HG03457 (cell line): ENCODE measurements around the gene UBE2H.
"Not testable (repeated sequence)": the region's sequence is repeated elsewhere in the genome, so short reads cannot be mapped to it uniquely, and the experiment has no call there.

Source experiments
- ATAC-seq: cut with Tn5 transposase; IDR thresholded peaks from one replicate; pipeline ENCODE4 v1.9.1; 2021; ENCODE audit warnings: moderate number of reproducible peaks; ENCODE audit not compliant: unreplicated experiment

UBE2H gene

DNA sequence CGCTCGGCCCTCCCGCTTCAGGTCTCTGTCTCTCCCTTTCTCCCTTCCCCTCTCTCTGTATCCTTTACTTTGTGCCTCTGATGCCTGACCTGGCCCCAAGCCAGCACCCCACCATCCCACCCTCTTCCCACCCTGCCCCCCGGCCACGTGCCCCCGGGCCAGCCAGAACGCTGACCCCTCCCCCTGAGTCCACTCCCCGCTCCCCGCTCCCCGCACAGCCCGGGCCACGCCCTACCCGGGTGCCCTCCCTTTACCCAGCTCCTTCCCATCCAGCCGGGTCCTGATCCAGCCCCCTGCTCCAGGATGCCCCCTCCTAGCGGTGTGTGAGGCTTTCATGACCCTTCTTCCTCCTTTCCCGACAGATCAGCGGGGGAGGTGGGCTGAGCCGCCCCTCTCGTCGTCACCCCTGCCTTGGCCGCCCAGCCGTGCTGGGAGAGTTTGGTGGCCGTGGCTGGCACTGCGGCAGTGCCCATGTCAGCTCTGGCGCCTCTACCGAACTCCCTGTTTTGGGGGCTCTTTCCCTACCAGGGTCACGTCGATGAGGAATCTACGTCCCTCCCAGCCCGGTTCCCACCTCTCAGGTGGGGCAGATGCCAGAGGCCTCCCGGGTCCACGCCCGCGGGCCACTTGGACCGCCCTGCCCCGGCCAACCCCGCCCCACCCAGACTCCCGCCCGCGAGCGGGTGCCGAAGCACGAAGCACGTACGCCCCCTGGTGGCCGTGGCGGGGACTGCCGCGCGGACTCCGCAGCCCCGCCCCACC lies 127.4 kb downstream of the UBE2H start:
- peak; percentile 51 for ATAC-seq

DNA sequence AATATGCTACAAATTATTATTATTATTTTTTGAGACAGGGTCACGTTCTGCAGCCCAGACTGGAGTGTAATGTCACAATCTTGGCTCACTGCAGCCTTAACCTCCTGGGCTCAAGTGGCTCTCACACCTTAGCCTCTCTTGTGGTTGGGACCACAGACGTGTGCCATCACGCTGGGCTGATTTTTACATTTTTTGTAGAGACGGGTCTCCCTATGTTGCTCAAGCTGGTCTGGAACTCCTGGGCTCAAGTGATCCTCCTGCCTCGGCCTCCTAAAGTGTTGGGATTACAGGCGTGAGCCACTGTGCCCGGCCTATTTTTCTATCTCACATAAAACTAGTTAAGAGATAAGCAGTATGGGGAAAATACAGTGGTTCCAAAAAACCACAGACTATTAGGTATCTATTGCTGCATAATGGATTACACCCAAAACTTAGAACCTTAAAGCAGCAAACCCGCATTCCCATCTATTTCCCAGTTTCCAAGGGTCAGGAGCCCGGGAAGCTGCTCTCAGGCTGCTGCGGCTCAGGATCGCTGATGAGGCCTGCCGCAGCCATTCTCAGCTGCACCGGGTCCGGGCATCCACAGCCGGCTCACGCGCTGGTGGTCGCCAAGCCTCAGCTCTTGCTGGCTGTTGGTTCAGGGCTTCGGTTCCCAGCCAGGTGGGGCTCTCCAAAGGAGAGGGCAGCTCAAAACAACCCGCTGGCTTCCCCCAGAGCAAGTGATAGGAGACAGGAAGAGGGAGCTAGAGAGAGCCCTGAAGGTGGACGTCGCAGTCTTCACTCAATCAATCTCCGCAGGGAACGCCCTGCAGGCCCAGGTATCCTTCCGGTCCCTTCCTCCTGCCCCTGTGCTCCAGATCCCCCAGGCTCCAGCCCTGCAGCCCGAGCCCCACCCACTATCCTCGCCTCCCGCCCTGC lies 128.2 kb downstream of the UBE2H start:
- ATAC-seq, result peak; percentile 23

DNA sequence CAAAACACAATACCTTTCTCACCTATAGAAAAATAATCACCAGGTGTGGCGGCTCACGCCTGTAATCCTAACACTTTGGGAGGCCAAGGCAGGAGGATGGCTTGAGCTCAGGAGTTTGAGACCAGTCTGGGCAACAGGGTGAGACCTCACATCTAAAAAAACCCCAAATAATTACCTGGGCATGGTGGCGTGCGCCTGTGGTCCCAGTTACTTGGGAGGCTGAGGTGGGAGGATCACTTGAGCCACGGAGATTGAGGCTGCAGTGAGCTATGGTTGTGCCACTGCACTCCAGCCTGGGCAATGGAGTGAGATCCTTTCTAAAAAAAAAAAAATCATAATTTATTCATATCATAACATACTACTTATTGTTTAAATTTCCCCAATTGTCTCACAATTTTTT lies 129.6 kb downstream of the UBE2H start:
- ATAC-seq, result not testable (repeated sequence)

DNA sequence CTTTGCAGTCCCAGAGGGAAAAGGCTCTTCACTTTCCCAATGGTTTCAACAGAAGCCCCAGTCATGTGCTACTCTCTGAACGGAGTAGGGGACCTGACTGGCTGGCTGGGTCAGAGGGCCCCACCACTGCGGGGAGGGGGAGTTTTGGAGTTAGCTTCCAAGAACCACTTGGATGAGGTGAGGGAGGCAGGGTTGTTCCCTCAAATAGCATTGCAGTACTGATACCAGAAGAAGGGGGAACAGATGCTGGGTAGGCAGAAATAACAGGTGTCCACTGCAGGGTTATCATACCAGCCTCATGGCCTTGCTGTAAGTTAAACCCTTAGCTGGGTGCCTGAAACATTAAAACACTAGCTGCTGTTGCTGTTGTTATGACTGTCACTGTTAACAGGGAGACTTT lies 131.3 kb downstream of the UBE2H start:
- ATAC-seq, result no peak

DNA sequence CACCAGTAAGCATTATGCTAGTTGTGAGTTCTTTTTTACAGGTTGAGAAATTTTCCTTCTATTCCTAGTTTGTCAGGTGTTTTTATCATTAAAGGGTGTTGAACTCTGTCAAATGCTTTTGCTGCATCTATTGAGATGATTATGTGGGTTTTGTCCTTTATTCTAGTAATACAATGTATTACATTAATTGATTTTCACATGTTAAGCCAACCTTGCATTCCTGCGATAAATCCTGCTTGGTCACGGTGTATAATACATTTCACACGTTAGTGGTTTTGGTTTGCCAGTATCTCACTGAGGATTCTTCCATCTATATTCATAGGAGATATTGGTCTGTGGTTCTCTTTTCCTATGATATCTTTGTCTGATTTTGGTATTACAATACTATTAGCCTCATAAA lies 136.0 kb downstream of the UBE2H start:
- ATAC-seq, result no peak

DNA sequence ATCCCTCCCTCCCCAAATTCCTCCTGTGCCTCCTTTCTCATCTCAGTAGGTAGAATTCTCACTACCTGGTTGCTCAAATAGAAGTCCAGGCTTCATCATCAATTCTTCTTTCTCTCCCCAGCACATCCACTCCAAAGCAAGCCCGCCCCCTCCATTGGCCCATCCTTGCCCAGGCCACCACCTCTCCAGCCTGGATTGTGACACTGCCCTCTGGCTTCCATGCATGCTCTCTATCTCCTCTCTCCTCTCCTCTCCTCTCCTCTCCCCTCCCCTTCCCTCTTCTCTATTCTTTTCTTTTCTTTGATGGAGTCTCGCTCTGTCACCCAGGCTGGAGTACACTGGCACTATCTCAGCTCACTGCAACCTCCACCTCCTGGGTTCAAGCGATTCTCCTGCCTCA lies 144.9 kb downstream of the UBE2H start:
- ATAC-seq, result no peak

DNA sequence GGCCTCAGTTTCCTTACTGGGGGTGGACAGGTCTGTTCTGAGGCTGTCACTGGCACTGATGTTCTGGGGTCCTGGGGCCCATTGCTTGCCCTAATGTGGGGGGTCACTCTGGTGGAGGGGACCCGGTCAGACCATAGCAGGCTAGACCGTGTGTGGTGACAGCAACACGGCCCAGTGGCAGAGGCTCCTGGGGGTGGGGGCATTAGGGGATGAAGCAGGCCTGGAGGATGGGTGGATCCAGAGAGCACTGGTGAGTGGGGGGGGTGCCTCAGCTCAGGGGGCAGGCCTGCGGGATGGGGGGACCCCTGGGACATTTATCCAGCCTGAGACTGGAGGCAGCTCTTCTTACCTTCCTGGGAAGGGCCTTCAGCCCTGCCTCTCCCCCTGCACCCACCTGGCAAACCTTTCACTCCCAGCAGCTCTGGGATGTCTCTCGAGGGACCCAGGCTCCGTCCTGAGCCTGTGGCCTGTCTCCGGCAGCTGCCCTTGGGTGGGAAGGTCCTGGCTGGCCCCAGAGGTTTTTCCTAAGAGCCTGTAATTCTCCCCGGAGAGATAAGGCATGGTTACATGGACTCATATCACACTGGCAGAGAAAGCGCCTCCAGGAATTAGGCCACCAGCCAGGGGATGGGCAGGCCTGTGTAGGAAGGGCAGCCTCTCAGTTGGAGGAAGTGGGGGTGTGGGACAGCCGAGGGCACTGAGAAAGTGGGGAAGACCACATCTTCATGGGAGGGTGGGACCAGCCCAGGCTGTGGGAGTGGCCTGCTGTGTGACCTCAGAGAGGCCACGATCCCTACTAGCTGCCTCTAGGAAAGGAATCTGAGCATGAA lies 147.7 kb downstream of the UBE2H start:
- ATAC-seq, result no peak

DNA sequence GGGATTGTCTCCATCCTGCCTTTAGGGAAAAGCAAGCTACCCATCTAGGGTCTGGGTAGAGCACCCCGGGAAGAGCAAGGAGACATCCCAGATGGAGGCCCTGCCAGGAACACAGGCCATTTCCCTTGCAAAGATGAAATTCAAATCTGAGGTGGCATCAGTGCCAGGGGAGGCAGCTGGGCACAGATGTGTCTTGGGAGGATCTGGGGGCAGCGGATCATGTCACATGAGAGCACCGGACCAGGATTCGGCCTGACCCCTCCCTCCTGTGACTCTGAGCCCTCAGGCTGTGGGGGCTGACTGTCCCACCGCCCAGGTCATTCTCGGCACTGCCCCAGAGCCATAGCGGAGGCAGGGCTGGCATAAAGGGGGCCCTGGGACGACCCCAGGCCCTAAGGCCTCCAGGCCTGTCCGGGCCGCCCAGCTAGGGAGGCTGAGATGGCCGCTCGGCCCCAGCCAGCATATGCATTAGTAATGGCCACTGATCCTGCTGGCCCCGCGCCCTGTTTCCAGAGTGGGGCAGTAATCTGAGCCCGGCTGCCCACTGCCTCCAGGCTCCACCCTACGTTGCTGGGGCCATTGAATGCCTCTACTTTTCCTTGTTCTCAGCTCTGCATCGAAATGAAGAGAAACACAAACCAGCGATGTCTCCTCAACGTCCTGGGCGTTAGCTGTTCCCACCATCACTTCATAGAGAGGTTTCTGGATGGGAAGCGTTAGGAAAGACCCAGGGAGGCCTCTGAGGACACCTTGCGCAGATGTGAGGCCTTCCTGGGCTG lies 148.5 kb downstream of the UBE2H start:
- no peak for ATAC-seq

DNA sequence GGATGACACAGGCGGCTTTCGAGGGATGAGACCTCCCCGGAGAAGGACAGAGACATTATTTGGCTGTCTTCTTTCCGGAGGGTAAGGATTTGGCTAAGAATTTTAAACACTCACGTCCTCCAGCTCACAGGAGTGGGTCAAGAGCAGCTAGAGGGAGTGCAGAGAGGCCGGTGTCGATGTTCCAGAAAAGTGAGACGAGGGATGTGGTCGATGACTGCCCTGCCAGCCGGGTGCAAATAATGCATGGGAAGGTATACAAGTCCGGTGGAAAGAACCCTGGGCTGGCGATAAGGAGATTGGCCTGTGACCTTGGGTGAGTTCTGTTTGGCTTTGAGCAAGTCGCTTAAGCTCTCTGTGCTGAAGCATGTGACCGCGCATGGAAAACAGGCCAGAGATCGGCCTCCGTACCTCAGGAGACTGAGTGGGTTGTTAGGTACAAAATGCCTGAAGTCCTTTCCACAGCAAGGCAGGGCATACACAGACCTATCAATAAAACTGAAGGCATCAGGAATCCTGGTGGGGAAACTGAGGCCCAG lies 149.1 kb downstream of the UBE2H start:
- ATAC-seq, result no peak

DNA sequence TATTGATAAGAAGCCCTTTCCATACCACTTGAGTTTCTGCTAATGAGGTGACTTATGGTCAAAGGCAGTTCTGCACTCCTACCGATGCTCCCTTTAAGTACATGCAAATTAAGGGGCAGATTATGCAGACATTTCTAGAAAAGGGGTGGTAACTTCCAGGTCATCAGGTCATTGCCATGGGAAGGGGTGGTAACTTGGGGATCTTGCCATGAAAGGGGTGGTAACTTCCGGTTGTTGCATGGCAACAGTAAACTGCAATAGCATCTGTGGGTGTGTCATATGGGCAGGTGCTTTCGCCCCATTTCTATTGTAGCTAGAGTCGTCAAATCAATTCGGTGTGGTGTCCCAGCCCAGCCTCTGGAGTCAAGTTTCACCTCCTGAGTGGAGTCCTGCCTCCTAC lies 150.9 kb downstream of the UBE2H start:
- ATAC-seq, result no peak

DNA sequence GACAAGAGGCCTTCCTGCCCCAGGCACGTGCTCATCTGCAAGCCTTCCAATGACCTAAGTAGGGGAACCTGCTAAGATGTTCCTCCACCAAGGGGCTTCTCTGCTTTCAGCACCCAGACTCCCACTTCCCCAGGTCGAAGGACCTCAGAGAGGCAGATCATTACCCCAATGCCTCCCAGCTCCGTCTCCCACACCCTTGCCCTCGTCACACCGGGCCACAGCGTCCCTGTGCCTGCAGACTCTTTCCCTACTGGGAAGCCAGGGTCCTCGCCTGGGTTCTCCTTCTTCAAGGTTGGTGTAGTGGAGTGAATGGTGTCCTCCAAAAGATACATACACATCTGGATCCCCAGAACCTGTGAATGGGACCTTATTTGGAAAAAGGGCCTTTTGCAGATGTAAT lies 151.9 kb downstream of the UBE2H start:
- no peak for ATAC-seq

DNA sequence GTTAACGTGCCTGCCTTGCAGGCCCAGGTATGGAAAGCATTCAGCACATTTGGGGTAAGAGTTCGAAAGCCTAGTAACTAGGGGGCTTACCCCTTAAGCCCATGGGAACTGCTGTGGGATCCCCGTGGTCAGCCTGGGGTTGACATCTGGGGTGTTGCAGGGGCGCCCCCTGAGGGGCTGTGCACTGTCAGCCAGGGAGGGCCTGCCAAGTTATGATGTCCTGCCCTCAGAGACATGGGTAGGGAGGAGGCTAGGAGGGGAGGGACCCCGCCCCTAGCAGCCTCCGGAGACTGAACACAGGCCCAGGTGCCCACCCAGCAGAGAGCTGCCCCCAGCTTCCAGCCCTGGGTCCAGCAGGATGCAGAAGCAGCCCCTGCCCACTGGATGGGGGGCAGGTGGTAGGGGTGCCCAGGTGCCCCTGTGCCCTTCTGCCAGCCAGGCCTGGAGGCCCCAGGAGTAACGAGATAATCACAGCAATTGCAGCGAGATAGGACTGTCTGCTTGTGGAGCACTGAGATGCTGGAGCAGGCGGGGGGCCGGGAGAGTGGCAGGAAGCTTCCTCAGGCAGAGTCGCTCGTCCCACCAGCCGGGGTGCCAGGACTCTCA lies 153.3 kb downstream of the UBE2H start:
- ATAC-seq, result no peak

DNA sequence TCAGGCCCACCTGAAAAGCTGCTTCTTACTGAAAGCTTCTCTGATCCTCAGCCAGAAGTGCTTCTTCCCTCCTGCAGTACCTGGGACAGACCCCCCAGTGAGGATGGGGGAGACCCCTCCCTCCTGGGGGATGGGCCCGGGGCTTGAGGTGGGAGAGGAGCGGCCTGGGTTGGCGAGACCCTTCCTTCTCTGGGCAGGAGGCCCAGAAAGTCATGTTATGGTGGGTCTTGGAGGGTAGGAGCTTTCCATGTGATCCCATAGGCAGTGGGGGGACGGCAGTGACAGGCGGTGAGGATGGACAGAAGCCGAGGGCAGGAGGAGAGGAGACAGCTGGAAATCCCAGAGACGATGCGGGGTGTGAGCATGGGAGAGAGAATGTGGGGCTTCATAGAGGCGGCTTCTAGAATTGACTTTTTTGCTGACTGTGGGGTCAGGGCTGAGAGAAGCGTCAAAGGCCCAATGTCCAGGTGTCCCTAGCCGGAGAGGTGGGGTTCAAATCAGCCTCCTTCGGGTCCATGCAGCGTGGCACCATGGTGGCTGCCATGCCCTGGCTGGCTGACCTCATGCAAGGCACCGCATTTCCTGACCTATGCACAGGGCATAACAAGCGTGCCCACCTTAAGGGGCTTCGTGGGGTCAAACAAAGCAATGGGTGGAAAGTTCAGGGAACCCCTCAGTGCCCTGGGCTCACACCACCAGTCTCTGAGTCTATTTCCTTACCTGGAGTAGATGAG lies 154.0 kb downstream of the UBE2H start:
- no peak for ATAC-seq

DNA sequence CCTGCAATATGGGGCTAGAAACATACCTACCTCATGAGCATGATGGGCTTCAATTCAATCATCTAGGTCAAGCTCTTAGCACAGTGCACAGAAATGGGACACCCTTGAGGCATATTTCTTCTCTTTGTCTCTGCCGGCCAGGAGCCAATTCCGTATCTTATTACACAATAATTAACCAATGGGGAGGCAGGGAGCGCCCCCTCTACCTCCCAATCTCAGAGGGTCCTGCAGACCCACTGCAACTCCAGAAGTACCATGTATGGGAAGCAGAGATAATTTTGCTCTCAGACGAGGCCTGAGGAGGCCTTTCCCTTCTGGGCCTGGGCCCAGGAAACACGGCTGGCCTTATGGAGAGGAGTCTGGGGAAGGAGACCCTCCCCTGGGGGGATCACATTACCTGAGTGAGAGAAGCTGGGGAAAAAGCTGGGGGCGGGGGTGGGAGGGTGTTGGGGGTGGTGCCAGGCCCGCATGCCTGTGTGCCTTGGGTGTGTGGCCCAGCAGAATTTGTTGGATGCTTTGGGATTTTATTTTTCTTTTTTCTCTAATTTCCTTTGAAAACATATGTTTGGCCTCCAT lies 155.5 kb downstream of the UBE2H start:
- no peak for ATAC-seq

DNA sequence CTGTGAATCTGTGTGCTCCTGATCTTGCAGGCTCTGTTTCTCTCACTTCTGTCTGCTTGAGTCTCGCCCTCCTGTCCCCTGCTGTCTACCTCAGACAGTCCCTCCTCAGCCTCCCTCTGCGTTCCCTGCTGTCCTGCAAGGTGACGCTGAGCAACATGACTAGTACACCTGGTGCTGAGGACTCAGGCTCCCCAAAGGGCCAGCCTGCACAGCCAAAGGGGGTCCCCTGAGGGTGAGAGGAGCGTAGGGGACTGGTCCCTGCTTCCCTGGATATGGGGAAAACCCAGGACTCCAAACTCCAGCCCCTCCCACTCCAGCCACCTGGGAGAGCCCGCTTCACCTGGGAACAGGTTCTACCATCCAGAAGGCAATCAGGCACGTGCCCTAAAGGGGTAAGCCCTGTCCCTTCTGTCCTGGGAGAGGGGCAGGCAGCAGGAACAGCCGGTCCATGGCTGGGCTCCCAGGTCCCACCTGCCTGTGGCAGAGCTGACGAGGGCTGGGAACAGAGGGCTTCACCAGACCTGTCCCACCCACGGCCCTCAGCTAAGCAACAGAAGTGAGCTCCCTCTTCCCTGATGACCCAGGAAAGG lies 156.5 kb downstream of the UBE2H start:
- no peak for ATAC-seq

DNA sequence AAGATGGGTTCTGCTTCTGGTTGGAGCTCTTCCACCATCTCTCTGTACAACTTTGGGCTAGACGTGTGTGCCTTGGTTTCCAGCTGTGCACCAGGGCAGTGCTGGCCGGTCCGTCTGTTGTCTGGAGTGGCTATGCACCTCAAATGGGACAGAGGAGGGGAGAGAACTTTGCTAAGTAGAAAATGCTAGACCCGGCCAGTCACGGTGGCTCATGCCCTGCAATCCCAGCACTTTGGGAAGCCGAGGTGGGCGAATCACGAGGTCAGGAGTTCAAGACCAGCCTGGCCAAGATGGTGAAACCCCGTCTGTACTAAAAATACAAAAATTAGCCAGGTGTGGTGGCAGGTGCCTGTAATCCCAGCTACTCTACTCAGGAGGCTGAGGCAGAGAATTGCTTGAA lies 158.3 kb downstream of the UBE2H start:
- ATAC-seq, result not testable (repeated sequence)

DNA sequence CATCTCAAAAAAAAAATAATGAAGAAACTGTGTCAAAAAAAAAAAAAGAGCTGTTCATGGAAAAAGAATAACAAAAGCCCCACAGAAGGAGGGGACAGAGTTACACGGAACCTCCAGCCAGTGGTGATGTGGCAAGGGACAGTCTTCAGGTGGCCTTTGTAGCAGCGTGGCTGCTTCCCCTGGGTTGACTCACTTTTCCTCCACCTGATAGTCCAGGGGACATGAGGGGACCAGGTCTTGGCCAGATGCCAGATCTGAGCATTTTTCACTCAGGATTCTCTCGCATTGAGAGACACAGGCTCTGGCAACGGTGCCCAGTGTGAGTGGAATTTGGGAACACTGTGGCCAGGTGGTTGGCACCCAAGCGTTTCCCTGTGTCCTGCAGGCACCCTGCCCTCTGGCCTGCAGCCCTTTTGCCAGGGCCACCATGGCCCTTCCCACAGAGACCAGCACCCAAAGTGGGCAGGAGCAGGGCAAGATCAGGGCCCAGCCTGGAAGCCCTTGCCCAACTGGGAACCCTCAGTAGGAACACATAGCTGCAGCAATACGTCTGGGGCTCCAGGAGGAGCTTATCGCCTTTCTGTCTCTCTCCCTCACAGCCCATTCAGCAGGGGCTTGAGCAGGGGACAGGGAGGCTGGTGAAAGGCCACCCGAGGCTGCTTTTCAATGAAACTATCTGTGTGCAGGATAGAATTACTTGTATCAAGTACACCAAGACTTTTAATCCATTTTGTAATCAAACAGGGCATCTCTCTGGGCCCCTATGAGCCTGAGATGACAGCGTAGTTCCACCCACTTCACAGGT lies 159.1 kb downstream of the UBE2H start:
- ATAC-seq, result no peak

DNA sequence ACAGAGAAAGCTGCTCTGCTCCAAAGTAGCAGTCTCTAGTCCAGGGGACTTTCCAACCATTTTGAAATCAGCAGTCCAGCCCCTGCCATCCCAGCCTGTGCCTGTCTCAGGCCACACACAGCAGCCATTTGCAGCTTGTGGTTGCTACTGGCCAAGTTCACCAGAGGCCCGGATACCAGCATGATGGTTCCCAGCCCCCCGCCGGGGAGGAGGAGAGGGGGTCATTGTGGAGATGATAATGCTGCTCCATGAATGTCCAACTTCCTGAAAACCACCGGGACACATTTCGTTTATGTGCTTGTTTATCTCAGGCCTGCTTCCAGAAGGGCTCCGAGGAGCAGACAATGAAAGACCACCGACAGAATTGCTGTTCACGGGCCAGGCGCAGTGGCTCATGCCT lies 160.0 kb downstream of the UBE2H start:
- ATAC-seq, result no peak
